HG03457 (cell line): ENCODE results near the gene SLC4A9.

Source experiments
- ATAC-seq: cut with Tn5 transposase; IDR thresholded peaks from one replicate; pipeline ENCODE4 v1.9.1; 2021; ENCODE audit warnings: moderate number of reproducible peaks; ENCODE audit not compliant: unreplicated experiment

Gene SLC4A9

GRCh38 chr5:140360101-140360500 lies at the start of gene SLC4A9:
Gene SLC4A9 (plus strand): TSS chr5:140360194. CDS start chr5:140360237, 43 bp downstream.
- no peak for ATAC-seq

- no peak for ATAC-seq
Measured at GRCh38 chr5:140310434-140310833, 49.6 kb upstream of the SLC4A9 start.

- ATAC-seq = no peak
Measured at GRCh38 chr5:140311011-140311467, 49.0 kb upstream of the SLC4A9 start.

- no peak for ATAC-seq
Measured at GRCh38 chr5:140312067-140312790, 47.8 kb upstream of the SLC4A9 start.

GRCh38 chr5:140312791-140313189 lies 47.2 kb upstream of the SLC4A9 start:
- no peak for ATAC-seq

- ATAC-seq = no peak
Measured at GRCh38 chr5:140317859-140318258, 42.1 kb upstream of the SLC4A9 start.

GRCh38 chr5:140318792-140319191 lies 41.2 kb upstream of the SLC4A9 start:
- no peak for ATAC-seq

GRCh38 chr5:140319833-140320232 lies 40.2 kb upstream of the SLC4A9 start:
- no peak for ATAC-seq

- ATAC-seq = no peak
Measured at GRCh38 chr5:140321796-140322195, 38.2 kb upstream of the SLC4A9 start.

- ATAC-seq = no peak
Measured at GRCh38 chr5:140322751-140323731, 37.0 kb upstream of the SLC4A9 start.

GRCh38 chr5:140324041-140324600 lies 35.9 kb upstream of the SLC4A9 start:
- no peak for ATAC-seq

- no peak for ATAC-seq
Measured at GRCh38 chr5:140324617-140325241, 35.3 kb upstream of the SLC4A9 start.

- ATAC-seq = no peak
Measured at GRCh38 chr5:140325486-140325885, 34.5 kb upstream of the SLC4A9 start.

- no peak for ATAC-seq
Measured at GRCh38 chr5:140327589-140327988, 32.4 kb upstream of the SLC4A9 start.

- no peak for ATAC-seq
Measured at GRCh38 chr5:140328036-140328764, 31.8 kb upstream of the SLC4A9 start.

- ATAC-seq = no peak
Measured at GRCh38 chr5:140329739-140330481, 30.1 kb upstream of the SLC4A9 start.

GRCh38 chr5:140331638-140332037 lies 28.4 kb upstream of the SLC4A9 start:
- ATAC-seq = no peak

GRCh38 chr5:140336388-140336787 lies 23.6 kb upstream of the SLC4A9 start:
- no peak for ATAC-seq

GRCh38 chr5:140337880-140338279 lies 22.1 kb upstream of the SLC4A9 start:
- ATAC-seq = no peak

GRCh38 chr5:140338336-140338735 lies 21.7 kb upstream of the SLC4A9 start:
- no peak for ATAC-seq
